ENCODE results near the gene TRIM46.
A peak's percentile ranks its signal among the peaks of the same experiment; 100 is the strongest.
"Not testable (repeated sequence)": the region's sequence is repeated elsewhere in the genome, so short reads cannot be mapped to it uniquely, and the experiment has no call there.

The TRIM46 gene

GRCh38 chr1:155209312-155209721, 35.7 kb downstream of the TRIM46 start:
- peak overlapping the region; percentile 98; the same call in 1 of the 2 replicates for H3K27ac ChIP-seq (ENCODE audit: low read depth, low read length)

DNA sequence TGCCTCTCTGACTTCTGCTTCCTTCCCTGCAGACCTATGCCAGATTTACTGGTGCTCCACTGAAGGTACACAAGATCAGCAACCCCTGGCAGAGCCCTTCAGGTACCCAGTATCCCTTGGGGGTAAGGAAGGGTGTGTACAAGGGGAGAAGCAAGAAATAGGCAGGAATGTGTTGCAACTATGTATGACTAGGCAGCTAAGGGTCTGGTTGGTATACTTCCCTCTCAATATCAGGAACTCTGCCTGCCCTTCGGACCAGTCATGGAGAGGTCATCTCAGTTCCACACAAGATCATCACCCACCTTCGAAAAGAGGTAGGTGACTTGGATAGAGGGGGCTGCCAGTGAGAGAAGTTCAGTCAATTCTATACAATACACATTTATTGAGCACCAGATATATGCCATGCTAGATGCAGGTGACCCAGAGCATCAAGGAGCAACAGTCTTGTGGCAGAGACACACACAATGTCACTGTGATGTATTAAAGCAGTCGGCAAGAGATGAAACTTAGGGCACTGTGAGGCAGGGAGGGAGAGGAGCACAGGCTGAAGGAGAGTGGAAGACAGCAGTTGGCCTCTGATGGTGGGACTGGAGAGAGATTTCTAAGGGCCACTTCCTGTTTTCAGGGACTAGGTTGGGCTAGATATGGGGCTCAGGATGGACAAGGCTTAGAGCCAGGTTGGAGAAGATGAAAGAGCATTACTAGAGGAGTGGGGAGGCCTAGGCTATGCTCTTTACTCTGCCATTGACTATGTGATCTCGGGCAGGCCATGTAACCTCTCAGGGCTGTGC, 36.9 kb downstream of the TRIM46 start:
- Histone ChIP-seq H3K27ac (ENCODE audit: low read depth, low read length) (no peak overlapping the region), H3K9ac (ENCODE audit: low read length) (no peak overlapping the region), H3K27me3 (ENCODE audit: control insufficient read depth, insufficient read depth, low read length) (no peaks in the 10 kb centered on the region), H3K4me1 (ENCODE audit: control insufficient read depth, insufficient read depth, low read length) (peaks cover 15% of the 10 kb centered on the region), H3K4me3 (ENCODE audit: low read depth, low read length) (no peak overlapping the region), H3K36me3 (ENCODE audit: control insufficient read depth, insufficient read depth, low read length) (peaks cover 11% of the 10 kb centered on the region), H3K9me3 (ENCODE audit: control insufficient read depth, insufficient read depth, low read depth, low read length) (no peaks in the 10 kb centered on the region)

More at GRCh38 chr1:155209312-155209721, 35.7 kb downstream of the TRIM46 start:
- Histone ChIP-seq H3K9ac (ENCODE audit: low read length) (peak overlapping the region; percentile 91), H3K27me3 (ENCODE audit: control insufficient read depth, insufficient read depth, low read length) (no peaks in the 10 kb centered on the region), H3K4me3 (ENCODE audit: low read depth, low read length) (peak overlapping the region; percentile 85), H3K4me1 (ENCODE audit: control insufficient read depth, insufficient read depth, low read length) (peaks cover 15% of the 10 kb centered on the region), H3K9me3 (ENCODE audit: control insufficient read depth, insufficient read depth, low read depth, low read length) (no peaks in the 10 kb centered on the region), H3K36me3 (ENCODE audit: control insufficient read depth, insufficient read depth, low read length) (peaks cover 17% of the 10 kb centered on the region)

DNA sequence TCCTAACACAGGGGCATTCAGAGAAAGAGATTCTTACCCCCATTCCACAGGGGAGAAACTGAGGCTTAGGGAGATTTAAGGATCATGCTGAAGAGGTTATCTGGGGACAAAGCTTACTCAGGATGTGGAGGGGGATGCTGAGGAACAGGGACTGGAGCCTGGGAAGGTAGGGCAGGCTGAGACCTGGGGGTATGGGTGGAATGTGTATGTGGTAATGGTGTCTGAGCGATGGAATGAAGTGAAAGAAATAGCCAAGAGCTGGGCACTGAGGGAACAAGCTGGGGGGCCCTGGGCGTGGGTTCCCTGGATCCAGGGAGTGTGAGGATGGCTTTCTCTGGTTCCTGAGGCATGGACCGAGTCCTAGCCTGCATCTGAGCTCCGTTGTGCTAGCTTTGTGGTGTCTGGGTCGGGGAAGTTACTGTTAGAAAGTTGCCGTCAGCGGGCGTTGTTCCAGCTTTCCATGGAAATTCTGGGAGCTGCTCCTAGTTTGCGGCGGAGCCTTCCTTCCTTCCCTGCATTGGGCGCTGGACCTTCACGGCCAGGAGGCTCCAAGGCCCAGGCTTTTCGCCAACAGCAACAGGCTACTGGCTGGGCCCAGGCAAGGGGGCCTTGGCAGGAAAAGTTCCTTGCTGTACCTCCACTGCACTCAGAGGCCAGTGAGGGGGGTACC, 37.9 kb downstream of the TRIM46 start:
- H3K9ac ChIP-seq (ENCODE audit: low read length); H3K27ac ChIP-seq (ENCODE audit: low read depth, low read length); H3K4me3 ChIP-seq (ENCODE audit: low read depth, low read length); H3K9me3 ChIP-seq (ENCODE audit: control insufficient read depth, insufficient read depth, low read depth, low read length); H3K27me3 ChIP-seq (ENCODE audit: control insufficient read depth, insufficient read depth, low read length): not testable (repeated sequence)
- H3K4me1 ChIP-seq (ENCODE audit: control insufficient read depth, insufficient read depth, low read length): peaks cover 15% of the 10 kb centered on the region
- peaks cover 15% of the 10 kb centered on the region for H3K36me3 ChIP-seq (ENCODE audit: control insufficient read depth, insufficient read depth, low read length)

DNA sequence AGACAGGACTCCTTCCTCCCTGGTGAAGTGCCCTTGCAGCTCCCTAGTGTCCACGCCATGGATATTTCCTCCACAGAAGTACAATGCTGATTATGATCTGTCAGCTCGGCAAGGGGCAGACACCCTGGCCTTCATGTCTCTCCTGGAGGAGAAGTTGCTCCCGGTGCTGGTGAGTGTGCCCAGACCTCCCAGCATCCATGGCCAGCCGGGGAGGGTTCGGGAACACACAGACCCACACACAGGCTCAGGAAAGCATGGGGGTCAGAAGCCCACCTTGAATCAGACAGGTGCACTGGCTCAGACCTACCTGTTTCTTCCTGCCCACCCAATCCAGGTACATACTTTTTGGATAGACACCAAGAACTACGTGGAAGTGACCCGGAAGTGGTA, 38.4 kb downstream of the TRIM46 start:
- H3K9ac ChIP-seq (ENCODE audit: low read length); H3K27me3 ChIP-seq (ENCODE audit: control insufficient read depth, insufficient read depth, low read length); H3K4me3 ChIP-seq (ENCODE audit: low read depth, low read length); H3K27ac ChIP-seq (ENCODE audit: low read depth, low read length); H3K9me3 ChIP-seq (ENCODE audit: control insufficient read depth, insufficient read depth, low read depth, low read length): not testable (repeated sequence)
- Histone ChIP-seq H3K36me3 (ENCODE audit: control insufficient read depth, insufficient read depth, low read length) (peaks cover 17% of the 10 kb centered on the region), H3K4me1 (ENCODE audit: control insufficient read depth, insufficient read depth, low read length) (peaks cover 13% of the 10 kb centered on the region)

- H3K4me3 ChIP-seq (ENCODE audit: low read depth, low read length); H3K9me3 ChIP-seq (ENCODE audit: control insufficient read depth, insufficient read depth, low read depth, low read length); H3K4me1 ChIP-seq (ENCODE audit: control insufficient read depth, insufficient read depth, low read length); H3K9ac ChIP-seq (ENCODE audit: low read length); H3K27me3 ChIP-seq (ENCODE audit: control insufficient read depth, insufficient read depth, low read length); H3K27ac ChIP-seq (ENCODE audit: low read depth, low read length): not testable (repeated sequence)
- H3K36me3 ChIP-seq (ENCODE audit: control insufficient read depth, insufficient read depth, low read length): peaks cover 17% of the 10 kb centered on the region
Observed at GRCh38 chr1:155214702-155215101, 41.1 kb downstream of the TRIM46 start.

- Histone ChIP-seq H3K27ac (ENCODE audit: low read depth, low read length) (no peak overlapping the region), H3K9ac (ENCODE audit: low read length) (no peak overlapping the region), H3K4me3 (ENCODE audit: low read depth, low read length) (peak overlapping the region; percentile 40; the same call in 1 of the 2 replicates), H3K27me3 (ENCODE audit: control insufficient read depth, insufficient read depth, low read length) (no peaks in the 10 kb centered on the region), H3K4me1 (ENCODE audit: control insufficient read depth, insufficient read depth, low read length) (0 out of 2 replicates have a peak, but pooled peaks cover 2% of the 10 kb centered on the region), H3K9me3 (ENCODE audit: control insufficient read depth, insufficient read depth, low read depth, low read length) (no peaks in the 10 kb centered on the region), H3K36me3 (ENCODE audit: control insufficient read depth, insufficient read depth, low read length) (peaks cover 9% of the 10 kb centered on the region)
Observed at GRCh38 chr1:155218854-155219591, 45.4 kb downstream of the TRIM46 start.

- H3K27me3 ChIP-seq (ENCODE audit: control insufficient read depth, insufficient read depth, low read length): no peaks in the 10 kb centered on the region
- H3K9ac ChIP-seq (ENCODE audit: low read length): no peak overlapping the region
- peaks cover 9% of the 10 kb centered on the region for H3K36me3 ChIP-seq (ENCODE audit: control insufficient read depth, insufficient read depth, low read length)
- peak overlapping the region; percentile 40; the same call in 1 of the 2 replicates for H3K4me3 ChIP-seq (ENCODE audit: low read depth, low read length)
- peaks cover 3% of the 10 kb centered on the region; the same call in 1 of the 2 replicates for H3K4me1 ChIP-seq (ENCODE audit: control insufficient read depth, insufficient read depth, low read length)
- no peaks in the 10 kb centered on the region for H3K9me3 ChIP-seq (ENCODE audit: control insufficient read depth, insufficient read depth, low read depth, low read length)
- H3K27ac ChIP-seq (ENCODE audit: low read depth, low read length): no peak overlapping the region
Observed at GRCh38 chr1:155219592-155220031, 46.0 kb downstream of the TRIM46 start.

DNA sequence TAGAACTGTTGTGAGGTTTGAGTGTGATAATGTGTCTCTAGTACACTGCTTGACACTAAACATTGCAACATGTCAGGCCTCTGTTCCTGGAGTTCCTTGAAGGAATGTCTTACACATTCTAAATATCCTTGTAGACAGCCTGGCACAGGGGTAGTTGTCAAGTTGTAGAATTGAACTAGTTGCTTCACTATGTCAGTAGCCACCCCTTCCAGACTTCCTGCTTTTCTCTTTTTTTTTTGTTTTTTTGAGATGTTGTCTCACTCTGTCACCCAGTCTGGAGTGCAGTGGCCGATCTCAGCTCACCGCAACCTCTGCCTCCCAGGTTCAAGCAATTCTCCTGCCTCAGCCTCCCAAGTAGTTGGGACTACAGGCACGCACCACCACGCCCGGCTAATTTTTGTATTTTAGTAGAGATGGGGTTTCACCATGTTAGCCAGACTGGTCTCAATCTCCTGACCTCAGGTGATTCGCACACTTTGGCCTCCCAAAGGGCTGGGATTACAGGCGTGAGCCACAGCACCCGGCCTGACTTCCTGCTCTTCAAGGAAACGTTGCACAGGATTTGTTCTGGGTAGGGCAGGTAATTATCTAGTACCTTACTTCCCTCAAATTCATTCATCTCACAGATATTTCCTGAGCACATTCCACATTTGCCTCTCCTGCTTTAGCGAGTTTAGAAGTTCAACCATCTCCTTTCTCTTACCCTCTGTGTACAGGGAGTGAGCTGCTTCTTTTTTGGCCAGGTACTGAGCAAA, 46.7 kb downstream of the TRIM46 start:
- H3K36me3 ChIP-seq (ENCODE audit: control insufficient read depth, insufficient read depth, low read length); H3K27ac ChIP-seq (ENCODE audit: low read depth, low read length); H3K4me1 ChIP-seq (ENCODE audit: control insufficient read depth, insufficient read depth, low read length); H3K27me3 ChIP-seq (ENCODE audit: control insufficient read depth, insufficient read depth, low read length); H3K4me3 ChIP-seq (ENCODE audit: low read depth, low read length); H3K9me3 ChIP-seq (ENCODE audit: control insufficient read depth, insufficient read depth, low read depth, low read length); H3K9ac ChIP-seq (ENCODE audit: low read length): not testable (repeated sequence)

DNA sequence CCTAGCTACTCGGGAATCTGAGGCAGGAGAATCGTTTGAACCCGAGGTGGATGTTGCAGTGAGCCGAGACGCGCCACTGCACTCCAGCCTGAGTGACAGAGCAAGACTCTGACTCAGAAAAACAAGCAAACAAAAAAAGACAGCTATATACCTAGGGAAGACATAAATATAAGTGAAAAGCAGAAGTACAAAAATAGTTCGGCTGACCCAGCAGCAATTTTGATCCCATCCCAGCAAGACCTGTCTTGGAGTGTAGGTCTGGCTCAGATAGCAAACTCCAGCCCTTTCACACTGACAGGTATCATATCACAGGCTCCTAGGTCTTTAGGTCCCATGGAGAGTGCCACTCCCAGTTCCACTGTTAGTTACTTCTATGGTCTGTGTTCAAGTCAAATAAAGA, 49.4 kb downstream of the TRIM46 start:
- H3K9me3 ChIP-seq (ENCODE audit: control insufficient read depth, insufficient read depth, low read depth, low read length): no peaks in the 10 kb centered on the region
- H3K9ac ChIP-seq (ENCODE audit: low read length): no peak overlapping the region
- no peak overlapping the region for H3K27ac ChIP-seq (ENCODE audit: low read depth, low read length)
- H3K4me1 ChIP-seq (ENCODE audit: control insufficient read depth, insufficient read depth, low read length): peaks cover 15% of the 10 kb centered on the region
- H3K36me3 ChIP-seq (ENCODE audit: control insufficient read depth, insufficient read depth, low read length): no peaks in the 10 kb centered on the region
- no peak overlapping the region for H3K4me3 ChIP-seq (ENCODE audit: low read depth, low read length)
- no peaks in the 10 kb centered on the region for H3K27me3 ChIP-seq (ENCODE audit: control insufficient read depth, insufficient read depth, low read length)

GRCh38 chr1:155225404-155225759, 51.7 kb downstream of the TRIM46 start:
- not testable (repeated sequence) for H3K27ac ChIP-seq (ENCODE audit: low read depth, low read length); H3K36me3 ChIP-seq (ENCODE audit: control insufficient read depth, insufficient read depth, low read length); H3K4me3 ChIP-seq (ENCODE audit: low read depth, low read length); H3K9ac ChIP-seq (ENCODE audit: low read length); H3K9me3 ChIP-seq (ENCODE audit: control insufficient read depth, insufficient read depth, low read depth, low read length); H3K27me3 ChIP-seq (ENCODE audit: control insufficient read depth, insufficient read depth, low read length)
- peaks cover 15% of the 10 kb centered on the region for H3K4me1 ChIP-seq (ENCODE audit: control insufficient read depth, insufficient read depth, low read length)

Data from HUES6 (cell line).